Measurements from ENCODE around the gene VMO1. TPM values are rescaled to one million over a fixed set of nuclear protein-coding genes. Genes with fewer than 3 reads are reported as not detected.

The VMO1 gene
- not detected for total RNA-seq

GRCh38 chr17:4786106-4786511 lies at the start of gene VMO1:
Gene VMO1 (minus strand): TSS chr17:4786364. CDS start chr17:4786352, 12 bp downstream.

GRCh38 chr17:4833178-4833940 lies 47.2 kb upstream of the VMO1 start, which contains the start of gene MINK1:
Gene MINK1 (plus strand): TSS chr17:4833340. CDS start chr17:4833584, 244 bp downstream.

GRCh38 chr17:4806777-4807604 lies 20.8 kb upstream of the VMO1 start, which contains the start of gene PLD2:
Gene PLD2 (plus strand): TSS chr17:4807152. CDS start chr17:4807773, 621 bp downstream.

GRCh38 chr17:4802228-4802627 lies 16.1 kb upstream of the VMO1 start, which contains the start of gene C17orf114:
Gene C17orf114 (minus strand): TSS chr17:4802328.

GRCh38 chr17:4788807-4789700 lies 2.9 kb upstream of the VMO1 start, which contains the start of gene GLTPD2:
Gene GLTPD2 (plus strand): TSS chr17:4788964. CDS start chr17:4789012, 48 bp downstream.

GRCh38 chr17:4771519-4772234 lies 14.5 kb downstream of the VMO1 start, which contains the start of gene TM4SF5:
Gene TM4SF5 (plus strand): TSS chr17:4771886. CDS start chr17:4771923, 37 bp downstream.

GRCh38 chr17:4739122-4740024 lies 46.8 kb downstream of the VMO1 start, which contains the start of the genes CXCL16 and ZMYND15:
Gene CXCL16 (minus strand): TSS chr17:4739928. CDS start chr17:4739339, 589 bp downstream.
Gene ZMYND15 (plus strand): TSS chr17:4739833. CDS start chr17:4740549, 716 bp downstream.

Other genes starting within 250 kb of the VMO1 start
- 35.4 TPM for gene MYBBP1A, start 231.0 kb downstream of the VMO1 start, total RNA-seq
- gene GGT6, start 225.8 kb downstream of the VMO1 start, total RNA-seq: not detected
- gene SMTNL2, start 201.8 kb downstream of the VMO1 start, total RNA-seq: 5.6 TPM
- not detected for gene ALOX15, start 144.7 kb downstream of the VMO1 start, total RNA-seq
- gene PELP1, start 82.2 kb downstream of the VMO1 start, total RNA-seq: 46.0 TPM
- 22.5 TPM for gene ARRB2, start 75.7 kb downstream of the VMO1 start, total RNA-seq
- gene MED11, start 54.9 kb downstream of the VMO1 start, total RNA-seq: 8.8 TPM
- gene ZMYND15, start 46.5 kb downstream of the VMO1 start, total RNA-seq: not detected
- 0.63 TPM for gene CXCL16, start 46.4 kb downstream of the VMO1 start, total RNA-seq
- gene TM4SF5, start 14.5 kb downstream of the VMO1 start, total RNA-seq: not detected
- not detected for gene GLTPD2, start 2.6 kb upstream of the VMO1 start, total RNA-seq
- 56.7 TPM for gene PSMB6, start 9.8 kb upstream of the VMO1 start, total RNA-seq
- gene PLD2, start 20.8 kb upstream of the VMO1 start, total RNA-seq: 28.5 TPM
- 52.3 TPM for gene MINK1, start 47.0 kb upstream of the VMO1 start, total RNA-seq
- gene C17orf107, start 113.2 kb upstream of the VMO1 start, total RNA-seq: 3.8 TPM
- gene CHRNE, start 116.7 kb upstream of the VMO1 start, total RNA-seq: 0.94 TPM
- not detected for gene GP1BA, start 145.9 kb upstream of the VMO1 start, total RNA-seq
- gene SLC25A11, start 153.7 kb upstream of the VMO1 start, total RNA-seq: 48.8 TPM
- 14.1 TPM for gene RNF167, start 153.9 kb upstream of the VMO1 start, total RNA-seq
- 62.9 TPM for gene PFN1, start 162.2 kb upstream of the VMO1 start, total RNA-seq
- gene ENO3, start 164.8 kb upstream of the VMO1 start, total RNA-seq: 1.6 TPM
- gene SPAG7, start 181.5 kb upstream of the VMO1 start, total RNA-seq: 25.4 TPM
- gene CAMTA2, start 201.3 kb upstream of the VMO1 start, total RNA-seq: 22.5 TPM
- not detected for gene INCA1, start 211.2 kb upstream of the VMO1 start, total RNA-seq
- gene KIF1C, start 211.6 kb upstream of the VMO1 start, total RNA-seq: 21.3 TPM
- not detected for gene SLC52A1, start 249.1 kb upstream of the VMO1 start, total RNA-seq

Measured in parietal lobe (tissue), 1 donor.